ENCODE results near the gene ATR.
A peak's percentile ranks its signal among the peaks of the same experiment; 100 is the strongest.
"Not testable (repeated sequence)": the region's sequence is repeated elsewhere in the genome, so short reads cannot be mapped to it uniquely, and the experiment has no call there.

The ATR gene

DNA sequence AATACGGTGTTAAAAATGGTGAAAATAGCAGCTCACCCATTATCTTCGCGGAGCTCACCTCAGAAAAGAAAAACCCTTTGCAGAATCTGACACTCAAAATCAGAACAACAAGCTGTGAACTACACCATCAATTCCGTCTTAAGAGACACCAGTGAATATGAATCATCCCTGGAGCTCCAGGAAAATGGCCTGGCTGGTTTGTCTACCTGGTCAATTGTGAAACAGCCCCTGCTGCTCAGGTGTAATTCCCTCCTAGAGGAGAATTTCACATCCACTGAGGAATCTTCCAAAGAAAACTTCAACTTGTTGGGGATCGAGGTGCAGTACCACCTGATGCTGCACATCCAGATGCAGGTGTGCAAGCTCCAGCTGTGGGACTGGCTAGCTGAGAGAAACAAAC, 127.7 kb downstream of the ATR start:
- DNase-seq (ENCODE audit: low spot score) (no peak), FAIRE-seq (no peak)

DNA sequence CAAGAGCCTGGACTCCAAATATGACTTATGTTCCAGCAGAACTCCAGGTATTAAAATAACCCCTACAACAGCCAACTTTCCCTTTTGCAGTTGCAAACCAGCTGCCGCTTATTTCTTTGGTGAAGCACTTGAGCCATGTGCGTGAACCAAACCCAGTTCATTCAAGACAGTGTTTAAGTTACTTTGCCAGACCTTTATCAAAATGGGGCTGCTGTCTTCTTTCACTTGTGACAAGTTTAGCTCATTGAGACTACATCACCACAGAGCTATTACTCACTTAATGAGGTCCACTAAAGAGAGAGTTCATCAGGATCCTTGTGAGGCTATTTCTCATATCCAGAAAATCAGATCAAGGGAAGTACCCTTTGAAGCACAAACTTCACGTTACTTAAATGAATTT, 128.3 kb downstream of the ATR start:
- FAIRE-seq (no peak), DNase-seq (ENCODE audit: low spot score) (no peak)

DNA sequence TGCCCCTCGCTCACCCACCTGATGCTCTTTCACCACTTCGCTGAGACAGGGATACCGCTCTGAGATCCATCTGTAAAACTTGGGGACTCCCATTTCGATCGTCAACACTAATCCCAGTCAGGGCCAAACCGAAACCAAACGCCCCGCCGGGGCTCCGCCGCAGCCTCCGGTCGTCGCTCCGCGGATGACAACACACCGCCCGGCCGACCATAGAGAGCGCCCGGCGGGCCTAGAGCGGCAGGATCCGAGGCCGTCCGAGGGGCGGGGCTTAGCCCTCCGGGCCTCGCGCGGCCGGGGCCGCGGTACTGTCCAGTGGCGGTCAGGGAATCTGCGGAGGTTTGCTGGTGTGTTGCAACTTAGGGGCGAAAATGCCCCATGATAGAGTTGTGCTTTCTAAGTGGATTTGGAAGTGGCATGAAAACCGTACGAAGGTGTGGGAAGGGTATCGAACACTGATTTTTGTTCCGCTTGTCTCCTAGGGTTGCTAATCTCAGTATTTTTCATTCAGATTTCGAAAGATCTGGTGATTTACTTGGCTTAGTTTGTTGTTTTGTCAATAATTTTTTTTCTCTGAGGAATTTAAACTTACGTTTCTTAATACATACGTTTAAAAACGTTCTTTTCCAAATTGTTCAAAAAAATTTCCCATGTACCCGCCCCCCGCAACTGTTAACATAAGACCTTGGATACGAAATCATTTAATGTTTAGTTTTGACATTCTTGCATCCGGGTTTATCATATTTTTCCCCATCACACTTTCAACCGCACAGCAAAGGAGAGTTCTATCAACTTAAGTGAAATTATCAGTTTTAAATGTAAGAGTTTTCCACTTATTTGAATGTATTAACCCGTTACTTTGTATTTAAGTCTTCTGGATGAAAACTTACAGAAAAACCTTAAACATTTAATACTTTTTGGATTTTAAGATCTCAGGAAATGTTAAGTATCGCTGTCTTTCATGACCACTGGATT, 130.4 kb downstream of the ATR start, which contains the start of gene XRN1:
Gene XRN1, minus strand, starts transcription at position 186 of the 972 bp plus-strand sequence. Its CDS starts 93 bp downstream, at position 93.
- FAIRE-seq (no peak), DNase-seq (ENCODE audit: low spot score) (peak; percentile 96)

DNA sequence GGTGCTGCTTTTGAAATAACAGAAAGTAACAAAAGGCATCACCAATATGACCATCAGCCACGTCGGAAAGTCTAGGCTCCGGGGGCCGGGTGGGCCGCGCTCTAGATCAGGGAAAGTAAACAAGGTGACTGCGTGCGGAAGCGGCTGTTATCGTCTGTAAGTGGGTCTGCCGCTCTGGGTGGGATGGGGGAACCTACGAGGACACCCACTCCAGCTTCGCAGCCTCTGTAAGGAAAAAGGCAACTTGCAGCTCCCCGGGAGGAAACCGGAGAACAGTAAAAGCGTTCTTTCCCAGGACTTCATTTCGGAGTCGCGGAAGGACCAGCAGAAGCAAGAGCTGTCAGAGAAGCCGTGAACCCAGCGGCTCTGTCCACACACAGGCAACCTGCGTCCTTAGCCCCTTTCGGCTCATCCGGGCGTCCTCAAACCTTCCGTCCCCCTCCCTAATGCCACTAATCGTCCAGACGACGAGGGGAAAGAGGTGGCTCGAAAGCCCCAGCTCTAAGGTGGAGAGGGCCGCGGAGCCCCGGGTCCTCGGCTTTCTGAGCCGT, 131.2 kb downstream of the ATR start:
- no peak for FAIRE-seq
- DNase-seq (ENCODE audit: low spot score): peak; percentile 28

DNA sequence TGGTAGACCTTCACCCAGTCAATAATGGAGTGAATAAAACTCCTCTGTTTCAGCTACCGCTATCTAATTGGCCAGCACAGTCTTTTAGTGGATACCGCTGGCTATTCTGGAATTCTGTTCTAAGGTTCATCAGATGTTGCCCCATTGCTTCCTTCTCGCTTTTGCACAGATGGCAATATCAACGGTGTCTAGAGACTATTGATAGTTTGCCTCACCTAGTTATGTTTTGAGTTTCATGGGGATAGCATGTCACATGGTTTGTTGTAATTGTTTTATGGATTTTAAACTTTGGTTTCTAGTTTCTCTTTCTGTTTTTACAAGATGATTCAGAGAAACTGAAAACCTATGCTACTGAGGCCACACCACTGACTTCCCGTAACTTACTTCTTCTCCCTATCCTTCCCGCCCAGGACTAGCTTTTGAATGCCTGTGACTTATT, 132.7 kb downstream of the ATR start:
- DNase-seq (ENCODE audit: low spot score): no peak
- no peak for FAIRE-seq

DNA sequence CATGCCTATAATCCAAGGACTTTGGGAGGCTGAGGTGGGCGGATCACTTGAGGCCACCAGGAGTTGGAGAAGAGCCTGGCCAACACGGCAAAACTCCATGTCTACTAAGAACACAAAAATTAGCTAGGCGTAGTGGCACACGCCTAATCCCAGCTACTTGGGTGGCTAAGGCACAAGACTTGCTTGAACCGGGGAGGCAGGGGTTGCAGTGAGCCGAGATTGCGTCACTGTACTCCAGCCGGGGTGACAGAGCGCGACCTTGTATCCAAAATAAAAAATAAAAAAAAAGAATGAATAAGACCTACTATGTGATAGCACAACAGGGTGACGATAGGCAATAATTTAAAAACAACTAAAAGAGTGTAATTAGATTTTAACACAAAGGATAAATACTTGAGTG, 134.2 kb downstream of the ATR start:
- DNase-seq (ENCODE audit: low spot score) (no peak), FAIRE-seq (no peak)

DNA sequence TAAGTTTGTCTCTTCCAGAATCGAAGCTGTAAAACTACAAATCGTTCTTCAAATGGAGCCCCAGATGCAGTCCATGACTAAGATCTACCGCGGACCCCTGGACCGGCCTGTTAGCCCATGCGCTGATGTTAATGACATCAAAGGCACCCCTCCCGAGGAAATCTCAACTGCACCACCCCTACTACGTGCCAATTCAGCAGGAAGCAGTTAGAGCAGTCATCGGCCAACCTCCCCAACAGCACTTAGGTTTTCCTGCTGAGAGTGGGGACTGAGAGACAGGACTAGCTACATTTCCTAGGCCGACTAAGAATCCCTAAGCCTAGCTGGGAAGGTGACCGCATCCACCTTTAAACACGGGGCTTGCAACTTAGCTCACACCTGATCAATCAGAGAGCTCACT, 135.5 kb downstream of the ATR start:
- not testable (repeated sequence) for DNase-seq (ENCODE audit: low spot score); FAIRE-seq

DNA sequence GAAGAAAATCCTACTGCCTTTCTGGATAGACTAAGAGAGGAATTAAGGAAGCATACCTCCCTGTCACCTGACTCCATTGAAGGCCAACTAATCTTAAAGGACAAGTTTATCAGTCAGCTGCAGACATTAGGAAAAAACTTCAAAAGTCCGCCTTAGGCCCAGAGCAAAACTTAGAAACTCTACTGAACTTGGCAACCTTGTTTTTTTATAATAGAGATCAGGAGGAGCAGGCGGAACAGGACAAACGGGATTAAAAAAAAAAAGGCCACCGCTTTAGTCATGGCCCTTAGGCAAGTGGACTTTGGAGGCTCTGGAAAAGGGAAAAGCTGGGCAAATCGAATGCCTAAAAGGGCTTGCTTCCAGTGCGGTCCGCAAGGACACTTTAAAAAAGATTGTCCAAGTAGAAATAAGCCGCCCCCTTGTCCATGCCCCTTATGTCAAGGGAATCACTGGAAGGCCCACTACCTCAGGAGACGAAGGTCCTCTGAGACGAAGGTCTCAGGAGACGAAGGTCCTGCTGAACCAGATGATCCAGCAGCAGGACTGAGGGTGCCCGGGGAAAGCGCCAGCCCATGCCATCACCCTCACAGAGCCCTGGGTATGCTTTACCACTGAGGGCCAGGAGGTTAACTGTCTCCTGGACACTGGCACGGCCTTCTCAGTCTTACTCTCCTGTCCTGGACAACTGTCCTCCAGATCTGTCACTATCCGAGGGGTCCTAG, 138.9 kb downstream of the ATR start:
- not testable (repeated sequence) for DNase-seq (ENCODE audit: low spot score); FAIRE-seq

DNA sequence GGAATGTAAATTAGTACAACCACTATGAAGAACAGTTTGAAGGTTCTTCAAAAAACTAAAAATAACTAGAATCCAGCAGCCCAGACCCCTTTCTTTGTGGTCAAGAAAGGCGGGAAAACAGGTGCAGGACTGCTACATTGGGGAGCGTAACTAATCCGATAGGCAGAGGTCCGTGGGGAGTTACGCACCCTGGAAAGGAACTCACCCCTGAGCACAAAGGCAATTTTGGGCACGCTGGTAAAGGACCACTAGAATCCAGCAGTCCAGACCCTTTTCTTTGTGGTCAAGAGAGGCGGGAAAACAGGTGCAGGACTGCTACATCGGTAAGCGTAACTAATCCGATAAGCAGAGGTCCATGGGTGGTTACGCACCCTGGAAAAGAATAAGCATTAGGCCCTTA, 140.4 kb downstream of the ATR start:
- not testable (repeated sequence) for FAIRE-seq; DNase-seq (ENCODE audit: low spot score)

DNA sequence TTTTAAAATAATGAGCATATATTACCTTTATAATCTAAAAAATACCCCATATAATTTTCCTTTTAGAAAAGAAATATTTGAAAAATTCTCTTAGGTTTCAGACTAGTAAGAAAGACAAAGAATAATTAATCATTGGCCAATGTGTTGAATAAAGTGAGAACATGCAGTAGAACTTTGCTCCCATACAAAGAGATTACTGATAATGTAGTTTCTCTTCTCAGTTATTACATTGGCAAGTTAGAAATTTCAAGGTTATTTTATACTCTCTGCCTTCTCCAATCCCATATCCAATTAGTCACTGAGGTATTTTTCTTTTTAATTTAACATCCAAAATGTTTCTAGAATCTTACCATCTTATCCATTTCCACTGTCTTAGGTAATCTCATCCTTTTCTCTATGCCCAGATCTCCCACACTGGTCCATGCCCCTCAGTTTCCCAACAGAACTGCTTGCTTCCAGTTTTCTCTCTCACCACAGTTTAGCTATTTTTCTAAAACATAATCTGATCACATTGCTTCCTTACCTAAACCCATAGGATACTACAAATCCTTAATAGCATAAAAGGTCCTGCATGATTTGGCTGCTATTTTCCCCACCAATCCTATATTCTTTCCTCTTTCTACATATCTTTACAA, 141.5 kb downstream of the ATR start:
- FAIRE-seq (no peak), DNase-seq (ENCODE audit: low spot score) (no peak)

DNA sequence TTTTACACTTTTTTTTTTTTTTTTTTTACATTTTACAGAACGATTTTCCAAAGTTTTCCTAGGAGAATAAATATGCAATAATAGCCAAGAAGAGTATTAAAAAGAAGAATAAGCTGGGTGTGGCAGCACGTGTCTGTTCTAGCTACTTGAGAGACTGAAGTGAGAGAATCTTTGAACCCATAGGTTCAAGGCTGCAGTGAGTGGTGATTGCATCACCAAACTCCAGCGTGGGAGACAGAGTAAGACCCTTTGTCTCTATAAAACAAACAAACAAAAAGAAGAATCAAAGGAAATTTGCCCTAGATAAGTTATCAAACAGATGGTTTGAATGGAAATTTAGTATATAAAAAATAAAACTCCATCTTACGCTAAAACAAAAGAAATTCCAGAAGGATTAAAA, 144.0 kb downstream of the ATR start:
- DNase-seq (ENCODE audit: low spot score) (no peak), FAIRE-seq (no peak)

DNA sequence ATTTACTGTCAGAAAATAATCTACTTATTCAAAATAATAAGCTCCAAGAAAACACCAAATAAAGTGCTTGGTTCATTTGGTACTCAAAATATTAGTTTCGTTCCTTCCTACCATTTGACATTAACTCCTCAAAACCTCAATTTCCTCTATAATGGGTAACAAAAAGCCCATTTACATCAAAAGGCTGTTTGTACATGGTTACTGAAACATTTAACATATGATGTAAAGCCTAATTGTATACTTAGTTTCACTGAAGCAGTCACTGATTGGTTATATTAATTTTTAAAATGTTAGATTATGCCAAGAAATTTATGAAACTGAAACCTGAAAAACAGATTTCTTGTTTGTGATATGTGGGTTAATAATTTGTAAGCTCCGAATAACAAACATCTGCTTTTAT, 145.4 kb downstream of the ATR start:
- no peak for FAIRE-seq
- DNase-seq (ENCODE audit: low spot score): no peak

DNA sequence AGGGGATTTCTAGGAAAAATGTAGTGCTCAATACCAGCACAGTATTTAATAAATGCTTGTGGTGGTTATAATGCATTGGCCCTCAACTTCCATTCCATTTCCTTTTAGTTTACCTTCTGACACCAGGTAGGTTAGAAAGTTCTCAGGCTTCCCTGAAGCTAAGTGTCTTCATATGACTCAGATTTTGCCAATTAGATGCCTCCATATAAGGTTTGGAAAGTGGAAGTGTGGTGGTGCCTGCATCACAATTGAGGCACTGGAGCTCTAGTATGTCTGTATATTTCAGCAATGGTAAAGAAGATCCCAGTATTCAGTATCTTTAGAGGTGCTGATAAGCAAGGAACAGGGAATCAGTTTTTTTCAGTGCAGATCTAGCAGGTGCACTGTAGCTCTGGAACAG, 149.0 kb downstream of the ATR start:
- no peak for DNase-seq (ENCODE audit: low spot score)

DNA sequence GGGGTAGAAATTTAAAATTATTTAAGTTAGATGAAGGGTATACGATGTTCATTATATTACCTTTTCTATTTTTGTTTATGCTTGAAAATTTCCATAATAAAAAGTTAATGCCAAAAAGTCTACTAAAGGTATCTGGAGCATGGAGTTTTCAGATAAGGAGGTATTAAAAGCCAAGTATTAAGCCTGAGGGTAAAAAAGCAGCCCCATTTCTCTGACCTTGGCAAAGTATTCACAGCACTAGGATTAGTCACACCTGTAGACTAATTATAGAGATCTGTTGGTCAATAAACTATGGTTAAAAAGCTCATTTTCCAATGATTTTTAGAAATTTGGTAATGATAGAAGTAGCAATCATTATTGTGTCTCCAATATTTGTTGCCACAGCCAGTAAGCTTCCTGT, 153.8 kb downstream of the ATR start:
- FAIRE-seq (no peak), DNase-seq (ENCODE audit: low spot score) (no peak)

More for the DNA sequence above, 149.0 kb downstream of the ATR start:
- FAIRE-seq: no peak

DNA sequence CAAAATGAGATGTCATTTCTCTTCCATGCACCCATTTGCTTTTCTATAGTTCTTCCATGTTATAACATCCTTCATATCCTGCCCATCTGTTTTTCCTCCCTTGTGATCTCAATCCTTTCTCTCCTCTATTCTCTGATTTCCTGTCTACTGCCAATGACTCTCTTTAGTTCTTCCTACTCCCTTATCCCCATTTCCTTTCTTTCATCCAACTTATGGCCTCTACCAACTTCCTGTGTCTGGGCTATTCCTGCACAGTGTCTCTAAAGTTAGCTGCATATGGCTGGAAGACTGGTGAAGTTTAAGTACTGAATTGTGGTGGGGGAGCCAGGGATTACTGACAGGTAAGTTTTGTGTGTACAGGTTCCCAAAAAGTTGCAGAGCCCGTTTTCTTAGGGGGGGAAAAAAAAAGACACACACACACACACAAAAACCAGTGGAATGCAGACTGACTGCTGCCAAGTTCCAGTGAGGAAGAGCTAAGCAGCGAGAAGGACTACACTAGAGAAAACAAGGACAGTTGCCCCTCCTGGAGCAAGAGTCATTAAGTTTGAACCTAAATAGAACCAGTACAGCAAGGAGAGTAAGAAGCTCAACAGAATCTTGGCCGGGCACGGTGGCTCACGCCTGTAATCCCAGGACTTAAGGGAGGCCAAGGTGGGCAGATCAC, 159.5 kb downstream of the ATR start:
- DNase-seq (ENCODE audit: low spot score) (no peak), FAIRE-seq (no peak)

DNA sequence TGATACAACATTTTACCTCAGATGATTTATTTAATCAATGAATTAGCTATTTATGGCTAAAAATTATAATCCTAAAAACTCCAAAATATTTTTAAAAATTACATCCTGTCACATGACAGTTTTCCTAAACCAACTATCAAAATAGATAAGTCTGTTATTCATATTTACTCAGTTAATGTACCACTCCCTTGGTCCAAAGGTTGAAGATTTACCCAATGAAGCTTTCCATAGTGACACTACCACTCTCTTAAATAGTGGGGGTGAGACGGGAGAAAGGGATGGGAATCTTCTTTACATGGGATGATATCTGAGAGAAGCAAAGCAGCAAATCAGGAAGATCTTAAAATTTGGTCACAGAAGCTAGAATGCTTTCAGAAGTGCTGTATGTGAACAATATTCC, 161.2 kb downstream of the ATR start:
- DNase-seq (ENCODE audit: low spot score) (no peak), FAIRE-seq (no peak)

DNA sequence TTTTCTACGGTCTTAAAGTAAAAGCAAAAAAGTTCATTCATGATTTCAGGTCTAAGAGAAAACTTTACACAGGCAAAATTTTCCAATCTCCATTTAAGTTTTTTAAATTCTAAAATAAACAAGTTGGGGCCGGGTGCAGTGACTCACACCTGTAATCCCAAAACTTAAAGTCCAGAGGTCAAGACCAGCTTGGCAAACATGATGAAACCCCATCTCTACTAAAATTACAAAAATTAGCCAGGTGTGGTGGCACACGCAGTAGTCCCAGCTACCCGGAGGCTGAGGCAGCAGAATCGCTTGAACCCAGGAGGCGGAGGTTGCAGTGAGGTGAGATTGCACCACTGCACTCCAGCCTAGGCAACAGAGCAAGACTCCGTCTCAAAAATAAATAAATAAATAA, 178.0 kb downstream of the ATR start:
- FAIRE-seq: not testable (repeated sequence)

More for the DNA sequence above, 178.0 kb downstream of the ATR start:
- not testable (repeated sequence) for DNase-seq (ENCODE audit: low spot score)

All from urothelium cell line (cell line).